GM12891 (cell line): ENCODE measurements around the gene TMPRSS11B.

Experiments
- POLR2AphosphoS5 ChIP-seq: IDR thresholded peaks from 2 replicates; pipeline ENCODE4 v1.6.1; 2011; ENCODE audit warnings: low read depth, low read length, control low read depth
- TAF1 ChIP-seq: IDR thresholded peaks from 2 replicates; pipeline ENCODE4 v1.6.1; 2011; ENCODE audit warnings: low read depth, low read length, control low read depth

DNA sequence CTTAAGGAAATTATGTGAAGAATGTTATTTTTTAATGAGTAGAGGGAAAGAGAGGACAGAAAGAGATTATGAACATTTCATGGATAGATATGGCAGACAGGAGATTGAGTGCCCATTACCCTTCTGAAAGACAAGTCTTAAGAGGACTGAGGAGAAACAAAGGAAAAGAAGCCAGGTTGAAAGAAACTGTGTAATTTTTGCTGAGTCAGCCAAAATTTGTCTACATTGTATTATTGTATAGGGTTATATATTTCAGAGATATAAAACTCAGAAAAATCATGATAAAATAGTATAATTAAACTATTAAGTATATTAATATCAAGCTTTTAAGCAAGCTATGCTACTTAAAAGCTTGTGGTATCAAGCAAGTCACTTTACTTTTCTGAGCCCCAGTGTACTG is 4.9 kb downstream of the TMPRSS11B start:
- TF ChIP-seq POLR2AphosphoS5 (no peak), TAF1 (no peak)
